Chondrocyte (in vitro differentiated cells): ENCODE data around the gene MAML2. TPM values are rescaled to one million over a fixed set of nuclear protein-coding genes. Genes with fewer than 3 reads are reported as not detected.

Experiments used
- DNase-seq: peaks from one replicate; pipeline ENCODE4 v3.0.0; 2021; ENCODE audit warnings: mixed read lengths, low spot score
- H3K27ac Mint-ChIP-seq: one replicate; pipeline ENCODE4 v1.8.0; 2021; ENCODE audit warnings: mild to moderate bottlenecking, moderate library complexity, mixed read lengths; ENCODE audit not compliant: unreplicated experiment
- H3K27me3 Mint-ChIP-seq: 2 replicates; pipeline ENCODE4 v1.8.0; 2021; ENCODE audit warnings: low read depth, mixed read lengths
- H3K36me3 Mint-ChIP-seq: 2 replicates; pipeline ENCODE4 v1.8.0; 2021; ENCODE audit warnings: low read depth, mixed read lengths
- H3K4me1 Mint-ChIP-seq: 2 replicates; pipeline ENCODE4 v1.8.0; 2021; ENCODE audit warnings: low read depth, mild to moderate bottlenecking, mixed read lengths
- H3K4me3 Mint-ChIP-seq: one replicate; pipeline ENCODE4 v1.8.0; 2021; ENCODE audit warnings: mild to moderate bottlenecking, moderate library complexity, mixed read lengths; ENCODE audit not compliant: unreplicated experiment
- H3K9me3 Mint-ChIP-seq: 2 replicates; pipeline ENCODE4 v1.8.0; 2021; ENCODE audit warnings: low read depth, mixed read lengths
- CTCF ChIP-seq: fragments of 200-600 bp; sonication (generic); IDR thresholded peaks from 2 replicates; pipeline ENCODE4 v1.5.0; 2021; ENCODE audit warnings: antibody characterized with exemption, mild to moderate bottlenecking, moderate library complexity
- total RNA-seq: library from RNA; stranded (reverse); gene quantifications from 3 replicates; pipeline ENCODE4 v1.2.1, GENCODE V29; 2021

The MAML2 gene
- total RNA-seq, 1 donor from 2014 or later = 19.0 TPM

GRCh38 chr11:96303064-96303463 is 39.9 kb downstream of the MAML2 start:
- H3K27ac Mint-ChIP-seq = peak overlapping the region; percentile 75
- no peaks in the 10 kb centered on the region for H3K27me3 Mint-ChIP-seq
- no peak for DNase-seq
- H3K4me1 Mint-ChIP-seq = peaks cover 68% of the 10 kb centered on the region
- no peak overlapping the region for H3K4me3 Mint-ChIP-seq
- no peak for TF ChIP-seq CTCF
- H3K36me3 Mint-ChIP-seq = no peaks in the 10 kb centered on the region
- no peaks in the 10 kb centered on the region for H3K9me3 Mint-ChIP-seq

- Mint-ChIP-seq H3K27ac (no peak overlapping the region), H3K36me3 (peaks cover 1% of the 10 kb centered on the region), H3K9me3 (no peaks in the 10 kb centered on the region), H3K27me3 (no peaks in the 10 kb centered on the region), H3K4me1 (peaks cover 55% of the 10 kb centered on the region), H3K4me3 (no peak overlapping the region)
- no peak for TF ChIP-seq CTCF
- no peak for DNase-seq
Observed at GRCh38 chr11:96301818-96302217, 41.2 kb downstream of the MAML2 start.

- no peak overlapping the region for H3K4me3 Mint-ChIP-seq
- no peak for TF ChIP-seq CTCF
- peaks cover 50% of the 10 kb centered on the region for H3K4me1 Mint-ChIP-seq
- DNase-seq = no peak
- H3K36me3 Mint-ChIP-seq = peaks cover 1% of the 10 kb centered on the region
- H3K9me3 Mint-ChIP-seq = no peaks in the 10 kb centered on the region
- H3K27me3 Mint-ChIP-seq = no peaks in the 10 kb centered on the region
- no peak overlapping the region for H3K27ac Mint-ChIP-seq
Observed at GRCh38 chr11:96299155-96299888, 43.7 kb downstream of the MAML2 start.

- no peak overlapping the region for H3K27ac Mint-ChIP-seq
- H3K9me3 Mint-ChIP-seq = no peaks in the 10 kb centered on the region
- no peaks in the 10 kb centered on the region for H3K27me3 Mint-ChIP-seq
- DNase-seq = no peak
- H3K4me3 Mint-ChIP-seq = no peak overlapping the region
- peaks cover 48% of the 10 kb centered on the region for H3K4me1 Mint-ChIP-seq
- H3K36me3 Mint-ChIP-seq = peaks cover 1% of the 10 kb centered on the region
- TF ChIP-seq CTCF = no peak
Observed at GRCh38 chr11:96295369-96295768, 47.6 kb downstream of the MAML2 start.

GRCh38 chr11:96294289-96294688 is 48.7 kb downstream of the MAML2 start:
- Mint-ChIP-seq H3K4me1 (peaks cover 38% of the 10 kb centered on the region), H3K4me3 (no peak overlapping the region), H3K27me3 (no peaks in the 10 kb centered on the region), H3K27ac (peak overlapping the region; percentile 2), H3K9me3 (no peaks in the 10 kb centered on the region), H3K36me3 (peaks cover 1% of the 10 kb centered on the region)
- no peak for DNase-seq
- no peak for TF ChIP-seq CTCF
